Measurements from ENCODE around the gene SLC22A31.

Gene SLC22A31

DNA sequence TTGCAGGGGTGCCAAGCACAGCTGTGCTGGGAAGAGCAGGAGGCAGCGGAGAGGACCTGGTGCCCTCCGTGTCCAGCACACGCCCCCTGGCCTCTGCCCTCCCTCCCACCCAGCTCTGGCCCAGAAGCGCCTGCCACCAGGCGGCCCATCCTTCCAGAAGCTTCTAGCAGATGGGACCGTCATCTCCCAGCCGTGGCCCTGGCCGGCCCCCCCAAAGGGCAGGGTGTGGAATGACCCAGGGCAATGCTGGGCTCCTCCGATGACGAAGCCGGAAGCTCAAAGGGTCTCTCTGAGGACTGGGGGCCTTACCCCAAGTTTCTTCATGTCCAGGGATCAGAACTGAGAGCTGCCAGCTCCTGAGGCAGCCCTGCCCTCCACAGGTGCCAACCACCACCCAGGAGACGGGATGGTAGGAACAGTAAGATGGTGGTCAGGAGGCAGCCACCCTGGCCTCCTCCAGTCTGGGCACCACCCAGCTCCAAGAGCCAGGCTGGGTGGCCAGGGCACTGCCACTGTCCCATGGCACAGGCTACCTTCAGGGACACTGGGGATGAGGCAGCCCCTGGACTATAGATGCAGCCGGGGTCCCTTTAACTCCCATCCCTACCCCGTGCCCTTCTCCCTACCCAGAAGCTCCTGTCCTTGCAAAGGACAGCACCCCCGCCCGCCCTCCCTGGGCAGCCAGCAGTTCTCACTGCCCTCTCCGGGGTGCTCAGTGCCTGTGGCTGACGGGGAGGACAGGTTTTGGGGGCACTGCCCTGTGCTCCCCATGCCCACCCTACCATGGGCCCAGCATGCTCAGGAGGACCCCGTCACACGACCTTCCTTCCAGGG lies 35.3 kb downstream of the SLC22A31 start:
- no peak for DNase-seq

DNA sequence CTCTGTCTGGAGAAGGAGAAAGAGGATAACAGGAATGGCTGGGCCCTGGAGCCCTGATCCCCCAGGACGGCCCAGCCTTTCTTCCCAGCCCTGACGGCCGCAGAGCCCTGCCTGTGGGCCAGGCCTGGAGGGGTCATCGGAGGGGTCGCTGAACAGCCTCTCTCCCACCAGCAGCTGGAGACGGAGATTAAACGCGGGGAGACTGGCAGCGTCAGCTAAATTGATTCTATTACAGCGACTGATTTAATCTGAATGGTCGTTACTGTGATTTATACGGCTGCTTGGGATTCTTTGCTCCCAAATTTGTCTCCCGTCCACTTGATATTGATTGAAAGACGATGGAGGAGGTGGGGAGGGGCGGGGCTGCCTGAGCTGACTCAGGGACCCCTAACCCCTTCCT lies 35.9 kb downstream of the SLC22A31 start:
- DNase-seq = no peak

DNA sequence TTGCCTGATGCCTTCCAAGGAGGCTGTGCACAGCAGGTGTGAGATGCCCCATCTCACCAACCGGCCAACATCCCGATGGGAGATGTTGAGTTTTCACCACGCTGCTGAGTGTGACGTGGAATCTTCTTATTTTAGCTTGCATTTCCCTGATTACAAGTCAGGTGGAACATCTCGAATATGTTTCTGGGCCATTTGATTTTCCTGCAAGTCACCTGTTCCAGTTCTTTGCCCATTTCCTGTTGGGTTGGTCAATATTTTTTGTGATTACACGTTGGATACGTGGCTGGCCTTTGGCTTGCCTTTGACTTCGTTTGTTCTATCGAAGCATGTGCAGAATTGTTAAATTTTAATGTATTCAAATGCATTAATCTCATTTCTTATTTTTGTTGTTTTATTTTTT lies 37.0 kb downstream of the SLC22A31 start:
- no peak for DNase-seq

DNA sequence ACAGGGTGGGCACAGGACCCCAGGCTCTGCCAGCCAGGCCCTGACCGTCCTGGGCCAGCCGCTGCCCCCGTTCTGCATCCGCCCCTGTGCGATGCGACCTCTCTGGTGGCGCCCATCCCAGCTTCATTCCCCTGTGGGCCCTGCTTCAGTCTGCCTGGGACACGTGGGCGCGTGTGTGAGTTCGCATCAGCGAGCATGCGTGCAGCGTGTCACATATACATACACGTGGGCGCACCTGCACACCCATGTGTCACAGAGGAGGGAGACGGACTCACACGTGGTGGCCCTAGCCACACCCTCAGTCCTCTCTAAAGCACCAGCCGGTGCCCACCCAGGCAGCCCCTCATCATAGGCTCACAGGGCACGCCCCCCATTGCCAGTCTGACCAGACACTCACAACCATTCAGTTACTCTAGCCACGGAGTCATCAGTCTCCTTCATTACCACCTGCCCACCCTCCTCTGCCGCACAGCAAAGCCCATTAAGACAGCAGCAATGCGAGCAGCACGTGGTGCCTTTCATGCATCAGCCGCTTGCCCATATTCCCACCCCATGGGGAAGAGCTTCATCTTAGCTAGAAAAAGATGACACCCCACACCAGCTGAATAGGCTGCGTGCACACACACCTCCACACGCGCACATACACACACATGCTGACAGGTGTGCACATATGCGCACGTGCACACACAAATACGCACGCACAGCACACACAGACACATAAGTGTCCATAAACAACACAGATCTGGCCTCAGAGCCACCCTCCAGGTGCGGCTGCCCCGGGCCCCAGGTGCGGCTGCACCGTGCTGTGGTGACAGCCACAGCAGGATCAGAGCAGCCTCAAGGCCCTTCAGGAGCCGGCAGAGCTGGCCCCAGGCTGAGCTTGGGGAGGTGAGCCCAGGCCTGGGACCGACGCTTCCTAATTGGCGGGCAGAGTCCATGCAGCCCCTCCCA lies 38.3 kb downstream of the SLC22A31 start:
- DNase-seq = no peak

DNA sequence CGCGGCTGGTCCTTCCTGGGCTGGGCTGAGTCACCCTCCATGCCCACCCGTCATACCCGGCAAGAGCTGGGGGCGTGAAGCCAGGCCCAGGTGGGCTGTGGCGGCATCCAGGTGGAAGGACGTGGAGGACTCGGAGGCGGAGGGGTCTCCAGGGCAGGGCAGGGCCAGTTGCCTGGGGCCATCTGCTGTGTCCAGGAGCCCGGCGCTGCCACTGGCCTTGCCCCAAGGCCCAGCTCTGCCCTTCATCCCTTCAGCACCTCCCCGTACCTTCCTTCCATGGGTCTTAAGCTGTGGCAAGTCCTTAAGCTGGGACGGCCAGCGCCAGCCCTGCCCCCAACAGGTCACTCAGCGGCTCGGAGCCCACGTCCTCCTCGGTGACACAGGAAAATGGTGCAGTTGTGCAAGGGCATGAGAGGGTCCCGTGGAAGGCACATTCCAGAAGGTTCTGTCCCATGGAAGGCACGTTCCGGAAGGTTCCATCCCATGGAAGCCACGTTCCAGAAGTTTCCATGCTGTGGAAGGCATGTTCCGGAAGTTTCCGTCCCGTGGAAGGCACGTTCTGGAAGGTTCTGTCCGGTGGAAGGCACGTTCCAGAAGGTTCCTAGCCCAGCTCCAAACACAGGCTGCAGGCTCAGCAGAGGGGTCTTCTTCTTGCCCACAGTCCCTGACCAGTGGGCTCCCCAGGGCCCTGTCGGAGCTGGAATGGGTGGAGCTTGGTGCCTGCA lies 39.2 kb downstream of the SLC22A31 start:
- no peak for DNase-seq

DNA sequence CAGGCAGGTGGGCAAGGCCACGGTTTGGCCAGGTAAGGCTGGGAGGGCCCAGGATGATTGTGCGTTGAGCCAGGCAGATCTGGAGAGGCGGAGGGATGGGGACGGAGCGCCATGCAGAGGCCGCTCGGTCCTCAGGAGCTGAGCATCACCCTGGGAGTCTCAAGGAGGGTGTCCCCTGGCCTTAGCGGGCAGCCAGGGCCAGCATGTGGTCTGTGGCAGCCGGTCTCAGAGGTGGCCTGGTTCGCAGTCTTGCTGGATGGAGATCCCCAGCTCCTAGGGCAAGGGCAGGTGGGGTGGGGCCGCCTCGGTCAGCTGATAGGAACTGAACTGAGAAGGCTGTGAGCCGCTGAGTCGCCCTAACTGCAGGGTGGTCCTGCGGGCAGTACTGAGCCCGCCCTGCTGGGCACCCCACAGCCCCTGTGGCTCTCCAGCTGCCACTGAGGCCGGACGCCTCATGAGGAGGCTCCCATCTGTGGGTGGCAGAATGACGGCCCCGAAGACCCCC lies 40.4 kb downstream of the SLC22A31 start:
- no peak for DNase-seq

DNA sequence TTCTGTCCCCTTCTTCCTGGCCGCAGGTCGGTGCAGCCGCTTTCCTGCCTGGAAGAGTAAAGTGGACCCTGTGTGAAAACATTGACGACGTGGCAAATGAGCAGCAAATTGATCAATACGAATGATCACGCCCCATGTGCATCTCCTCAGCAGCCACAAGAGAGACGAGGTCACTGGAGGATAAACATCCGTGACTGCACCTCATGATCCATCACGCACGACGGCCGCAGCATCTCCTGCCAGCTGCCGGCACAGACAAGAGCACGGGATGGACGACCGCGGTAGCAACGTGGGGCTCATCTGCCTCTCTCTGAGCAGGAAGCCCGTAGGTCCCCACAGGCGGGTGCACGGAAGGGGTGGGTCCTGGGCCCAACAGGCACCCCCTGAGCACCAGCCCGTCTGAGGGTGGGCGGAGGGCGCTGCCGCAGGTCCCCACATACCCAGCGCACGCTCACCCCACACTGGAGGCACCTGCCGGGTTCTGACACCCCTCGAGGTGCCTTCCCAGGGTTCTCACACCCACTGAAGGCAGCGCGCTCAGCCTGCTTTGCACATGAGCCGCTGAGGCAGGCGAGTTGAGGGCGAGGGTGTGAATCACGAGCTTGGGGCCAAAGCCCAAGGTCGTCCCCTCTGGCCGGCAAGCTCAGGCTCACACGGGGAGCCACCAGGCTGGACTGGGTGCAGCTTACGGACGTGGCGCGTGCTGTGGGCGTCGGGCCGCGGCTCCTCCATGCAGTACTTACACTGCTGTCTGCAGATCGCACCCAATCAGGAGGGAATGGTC lies 41.1 kb downstream of the SLC22A31 start:
- DNase-seq = no peak

DNA sequence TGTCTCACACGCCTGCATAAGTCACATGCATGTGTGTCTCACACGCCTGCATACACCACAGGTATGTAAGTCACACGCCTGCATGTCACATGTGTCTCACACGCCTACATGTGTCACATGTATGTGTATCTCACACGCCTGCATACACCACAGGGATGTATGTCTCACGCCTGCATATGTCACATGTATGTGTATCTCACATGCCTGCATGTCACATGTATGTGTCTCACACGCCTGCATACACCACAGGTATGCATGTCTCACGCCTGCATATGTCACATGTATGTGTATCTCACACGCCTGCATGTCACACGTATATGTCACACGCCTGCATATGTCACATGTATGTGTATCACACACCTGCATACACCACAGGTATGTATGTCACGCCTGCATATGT lies 42.6 kb downstream of the SLC22A31 start:
- DNase-seq = no peak

DNA sequence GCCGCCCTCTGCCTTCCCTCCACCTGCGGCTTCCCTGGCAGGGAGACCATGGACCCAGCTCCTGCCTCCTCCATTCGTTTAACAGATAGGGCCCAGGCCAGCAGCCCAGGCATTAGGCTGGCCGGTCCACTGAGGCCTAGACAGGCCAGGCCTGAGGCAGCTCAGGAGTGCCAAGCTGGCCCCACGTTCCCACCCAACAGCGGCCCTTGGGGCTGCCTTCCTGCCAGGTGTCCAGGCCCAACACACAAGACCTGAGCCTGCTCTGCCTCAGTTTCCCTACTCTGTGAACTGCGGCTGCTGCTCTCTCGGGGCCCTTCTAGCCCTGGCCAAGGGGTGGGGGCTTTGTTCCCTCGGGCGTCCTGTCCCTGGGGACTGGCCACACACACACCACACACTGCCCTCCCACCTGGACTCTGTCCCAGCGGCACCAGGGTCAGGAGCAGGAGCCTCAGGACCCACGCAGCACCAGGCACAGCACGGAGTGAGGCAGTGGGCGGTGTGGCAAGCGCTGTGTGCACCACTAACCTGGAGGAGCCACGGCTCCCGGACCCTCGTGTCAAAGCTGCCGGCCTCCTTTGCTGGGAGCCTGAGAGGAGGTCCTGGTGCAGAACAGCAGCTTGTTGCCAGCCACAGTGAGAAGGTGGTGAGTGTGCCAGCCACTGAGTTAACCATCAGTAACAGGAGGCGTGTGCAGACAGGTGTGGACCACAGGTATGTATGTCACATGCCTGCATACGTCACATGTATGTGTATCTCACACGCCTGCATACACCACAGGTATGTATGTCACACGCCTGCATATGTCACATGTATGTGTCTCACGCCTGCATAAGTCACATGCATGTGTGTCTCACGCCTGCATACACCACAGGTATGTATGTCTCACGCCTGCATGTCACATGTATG lies 43.3 kb downstream of the SLC22A31 start:
- no peak for DNase-seq

DNA sequence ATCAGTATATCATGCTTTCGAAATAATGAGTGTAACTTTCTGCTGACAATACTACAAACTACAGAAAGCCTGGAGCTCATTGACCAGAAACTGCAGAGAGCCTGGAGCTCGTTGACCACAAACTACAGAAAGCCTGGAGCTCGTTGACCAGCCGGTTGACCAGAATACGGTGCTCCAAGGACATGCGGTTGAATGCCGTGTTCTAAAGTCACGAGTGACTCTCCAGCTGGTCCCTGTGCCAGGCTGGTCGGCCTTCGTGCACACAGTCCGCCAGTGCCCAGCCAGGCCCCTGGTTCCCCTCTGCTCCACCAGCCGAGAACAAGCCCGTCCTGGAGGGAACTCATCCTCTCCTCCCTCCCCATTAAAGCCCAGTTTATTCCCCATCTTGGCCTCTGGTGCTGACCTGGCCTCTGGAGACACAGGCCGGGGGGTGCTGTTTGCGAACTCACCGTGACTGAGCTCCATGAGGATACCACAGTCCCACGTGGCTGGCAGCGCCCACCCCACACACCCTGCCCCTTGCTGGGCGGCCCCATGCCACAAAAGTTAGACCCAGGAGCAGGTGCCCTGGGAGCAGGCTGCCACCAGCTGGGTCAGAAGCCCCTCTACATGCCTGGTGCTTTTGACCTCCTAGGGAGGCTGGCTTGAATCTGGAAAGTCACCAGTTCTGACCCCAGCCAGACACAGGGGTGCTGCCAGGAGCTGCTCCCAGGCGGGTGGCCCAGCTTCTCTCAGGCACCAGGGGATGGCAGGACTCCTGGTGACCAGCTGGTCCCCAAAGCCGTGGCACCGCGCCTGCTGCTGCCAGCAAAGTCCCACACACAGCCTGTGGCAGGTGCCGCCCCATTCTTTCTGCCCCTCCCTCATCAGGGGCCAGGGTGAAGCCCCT lies 44.2 kb downstream of the SLC22A31 start:
- no peak for DNase-seq

DNA sequence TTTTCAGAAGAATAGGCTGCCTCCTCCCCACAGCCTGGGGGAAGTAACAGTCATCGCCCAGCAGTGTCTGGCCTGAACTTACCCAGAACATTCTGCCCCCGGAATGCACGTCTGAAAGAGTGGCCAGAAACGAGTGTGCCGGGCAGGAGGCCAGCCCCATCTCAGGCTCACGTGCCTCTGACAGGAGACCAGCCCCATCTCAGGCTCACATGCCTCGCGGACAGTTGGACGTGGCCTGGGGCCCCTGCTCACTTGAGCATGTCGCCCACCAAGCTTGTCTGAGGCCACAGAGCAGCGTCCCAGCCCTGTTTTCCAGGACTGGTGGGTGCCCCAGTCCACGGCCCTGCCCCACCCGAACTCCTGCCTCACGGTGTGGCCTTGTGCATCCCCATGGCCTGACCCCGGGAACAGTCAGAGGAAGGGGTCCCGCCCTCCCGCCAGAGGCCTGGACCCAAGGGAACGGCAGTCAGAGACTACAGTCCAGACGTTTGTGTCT lies 45.1 kb downstream of the SLC22A31 start:
- no peak for DNase-seq

DNA sequence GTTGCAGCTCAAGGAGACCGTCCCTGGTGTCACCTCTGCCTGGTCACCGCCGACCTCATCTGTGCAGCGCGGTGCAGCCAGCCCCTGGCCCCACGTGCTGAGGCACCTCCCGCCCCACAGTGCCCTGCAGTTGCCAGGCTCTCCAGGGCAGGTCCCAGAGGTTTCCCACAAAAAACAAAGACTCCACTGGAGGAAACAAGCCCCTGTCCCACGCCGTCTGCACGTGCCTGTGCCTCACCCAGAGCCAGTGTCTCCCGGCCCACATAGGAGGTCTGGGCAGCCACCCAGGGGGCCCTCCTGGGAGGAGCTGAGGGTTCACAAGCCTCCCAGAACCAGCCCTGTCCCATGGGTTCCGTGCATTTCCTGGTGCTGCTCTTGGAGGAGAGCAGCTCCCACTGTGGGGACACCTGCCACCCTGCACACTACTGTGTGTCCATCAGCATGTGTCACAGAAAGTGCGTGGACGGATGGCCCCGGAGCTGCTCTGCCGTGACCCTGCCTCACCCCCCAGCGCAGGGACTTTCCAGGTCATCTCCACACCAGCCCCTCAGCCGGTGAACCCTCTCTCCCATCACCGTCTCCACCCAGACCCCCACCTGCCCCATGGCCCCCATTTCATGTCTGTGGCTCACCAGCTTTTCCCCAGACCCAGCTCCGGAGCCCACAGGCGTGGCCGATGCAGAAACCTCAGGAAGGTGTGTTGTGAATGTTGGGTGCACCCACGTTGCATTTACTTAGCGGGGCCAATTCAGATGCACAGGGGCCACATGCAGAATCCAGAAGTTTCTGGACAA lies 45.8 kb downstream of the SLC22A31 start:
- DNase-seq = no peak

DNA sequence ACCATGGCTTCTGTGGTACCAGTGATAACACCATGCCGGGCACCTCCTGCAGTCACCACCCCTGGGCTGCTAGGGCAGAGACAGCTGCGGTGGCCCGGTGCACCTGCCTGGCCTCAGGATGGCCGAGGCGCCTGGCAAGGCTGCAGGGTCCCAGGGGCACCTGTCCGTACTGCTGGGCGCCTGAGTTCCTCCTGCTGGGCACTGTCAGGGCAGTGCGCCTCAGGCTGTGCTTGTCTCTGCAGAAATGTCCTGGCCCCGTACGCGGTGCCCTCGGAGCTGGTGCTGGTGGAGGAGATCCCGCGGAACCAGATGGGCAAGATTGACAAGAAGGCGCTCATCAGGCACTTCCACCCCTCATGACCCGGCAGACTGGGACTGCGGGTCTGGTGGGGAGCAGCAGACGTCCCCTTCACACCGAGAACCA lies 46.5 kb downstream of the SLC22A31 start:
- no peak for DNase-seq

DNA sequence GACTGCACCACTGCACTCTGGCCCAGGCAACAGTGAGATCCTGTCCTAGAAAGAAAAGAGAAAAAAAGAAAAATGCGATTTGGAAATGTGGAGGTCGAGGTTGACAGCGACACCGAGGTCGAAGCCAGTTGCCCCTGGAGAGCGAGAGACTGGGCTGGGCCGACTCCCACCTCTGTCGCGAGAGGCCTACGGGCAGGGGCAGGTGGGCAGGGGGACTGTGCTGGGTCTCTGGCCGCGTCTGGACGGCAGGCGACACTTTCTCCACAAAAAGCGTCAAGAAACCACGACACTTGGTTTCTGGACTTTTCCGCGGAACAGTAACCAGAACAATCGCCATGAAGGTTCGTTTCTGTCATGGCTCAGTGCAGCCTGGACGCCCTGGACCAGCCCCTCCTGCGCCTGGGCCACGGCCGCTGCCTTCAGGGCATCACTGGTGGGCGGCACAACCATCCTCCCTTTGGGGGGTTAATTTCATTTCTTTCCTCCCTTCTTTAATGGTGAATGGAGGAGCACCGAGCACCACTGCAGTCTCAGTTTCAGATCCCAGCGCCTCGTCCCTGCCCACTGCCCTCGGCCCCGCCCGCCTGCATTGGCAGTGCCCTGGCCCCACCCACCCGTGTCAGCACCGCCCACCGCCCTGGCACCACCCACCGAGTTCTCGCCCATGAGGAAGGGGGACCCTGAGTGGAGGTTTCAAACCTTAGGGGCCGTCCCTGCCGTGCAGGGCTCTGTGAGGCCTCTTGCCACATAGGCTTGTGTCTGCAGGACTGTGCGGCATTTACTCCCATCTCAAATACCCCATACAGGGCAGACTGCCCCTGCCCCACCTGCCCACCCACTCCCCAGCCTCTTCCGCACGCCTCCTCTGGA lies 47.3 kb downstream of the SLC22A31 start:
- no peak for DNase-seq

DNA sequence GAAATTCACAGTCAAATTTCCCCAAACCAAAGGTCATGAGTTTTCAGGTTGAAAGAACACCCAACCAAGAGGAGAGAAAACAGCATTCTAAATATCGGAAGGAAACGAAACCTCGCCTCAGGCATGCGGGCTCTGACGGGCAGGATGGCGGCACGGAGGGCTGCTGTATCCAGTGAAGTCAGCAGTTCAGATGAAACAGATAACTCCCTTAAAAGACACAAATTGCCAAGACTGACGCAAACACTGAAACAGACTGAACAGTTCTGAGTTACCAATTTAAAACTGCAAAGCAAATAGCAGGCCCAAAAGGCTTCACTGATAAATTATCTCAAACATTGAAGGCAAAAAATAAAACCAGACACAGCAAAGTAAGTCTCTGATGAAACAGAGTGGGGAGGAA lies 49.4 kb downstream of the SLC22A31 start:
- DNase-seq = no peak

DNA sequence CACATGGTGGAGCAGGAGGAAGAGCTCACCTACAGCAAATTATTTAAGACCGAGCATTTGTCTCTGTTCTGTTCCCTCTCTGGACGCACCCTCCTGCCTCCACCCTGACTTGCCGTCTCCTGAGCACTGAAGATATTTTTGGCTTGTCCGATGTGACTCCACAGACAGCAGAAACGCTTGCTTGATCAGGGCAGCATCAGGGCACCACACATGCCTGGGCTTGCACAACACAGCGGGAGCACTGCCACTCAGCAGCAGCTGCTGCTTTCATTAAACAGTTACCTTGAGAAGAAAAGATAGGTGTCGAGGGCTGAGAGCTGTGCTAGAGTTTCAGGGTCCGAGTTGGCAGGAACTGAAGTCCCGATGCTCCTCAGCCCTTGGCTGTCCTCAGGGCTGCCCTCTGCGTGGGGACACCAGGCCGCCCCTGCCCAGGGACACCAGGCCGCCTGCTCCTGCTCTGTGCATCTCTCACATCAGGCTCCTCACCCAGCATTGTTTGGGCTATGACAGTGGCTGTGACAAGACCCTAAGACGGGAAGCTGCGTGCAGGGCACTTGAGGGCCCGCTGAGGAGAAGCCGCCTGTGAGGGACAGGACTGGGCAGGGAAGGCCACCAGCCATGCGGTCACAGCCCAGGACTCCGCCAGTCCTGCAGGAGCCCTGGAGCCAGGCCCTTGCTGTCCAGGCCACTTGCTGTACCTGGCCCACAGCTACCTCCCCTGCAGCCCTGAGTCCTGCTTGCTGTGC lies 50.1 kb downstream of the SLC22A31 start:
- no peak for DNase-seq

DNA sequence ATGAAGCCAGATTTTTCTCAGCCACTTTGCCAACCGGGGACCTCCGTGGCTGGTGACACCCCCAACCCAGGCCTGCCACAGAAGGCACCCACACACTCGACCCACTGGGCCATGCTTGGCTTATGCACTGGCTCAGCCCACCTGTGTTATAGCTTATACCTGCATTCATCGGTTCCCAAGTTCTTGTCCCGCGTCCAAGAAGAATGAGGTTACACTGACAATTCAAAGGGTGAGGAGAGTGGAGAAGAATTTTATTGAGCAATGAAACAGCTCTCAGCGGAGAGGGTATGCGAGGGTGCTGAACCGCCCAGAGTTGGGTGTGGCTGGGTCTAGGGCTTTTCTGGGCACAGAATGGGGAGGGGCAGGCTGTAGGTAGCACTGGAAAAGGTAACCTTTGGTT lies 51.0 kb downstream of the SLC22A31 start:
- no peak for DNase-seq
